DMS53 treated with DMSO at 0.1 percent for 48 hours (cell line): ENCODE data around the gene AIFM3.
"Not testable (repeated sequence)": the region's sequence is repeated elsewhere in the genome, so short reads cannot be mapped to it uniquely, and the experiment has no call there.

Source experiments
- DNase-seq: peaks from one replicate; lab custom pipeline; 2025; ENCODE audit not compliant: unreplicated experiment; lab: John Stamatoyannopoulos, UW

Gene AIFM3

GRCh38 chr22:20957683-20958431, 9.2 kb upstream of the AIFM3 start:
- no peak for DNase-seq

GRCh38 chr22:20959578-20960461, 7.2 kb upstream of the AIFM3 start:
- no peak for DNase-seq

- DNase-seq, result no peak
These were observed 6.4 kb upstream of the AIFM3 start for GRCh38 chr22:20960609-20961008.

- no peak for DNase-seq
These were observed 4.5 kb upstream of the AIFM3 start for GRCh38 chr22:20962491-20962945.

GRCh38 chr22:20963201-20964052, 3.6 kb upstream of the AIFM3 start:
- no peak for DNase-seq

GRCh38 chr22:20964090-20964798, 2.8 kb upstream of the AIFM3 start:
- no peak for DNase-seq

- no peak for DNase-seq
These were observed 2.3 kb upstream of the AIFM3 start for GRCh38 chr22:20964799-20965103.

GRCh38 chr22:20965104-20965887, 1.8 kb upstream of the AIFM3 start:
- no peak for DNase-seq

- no peak for DNase-seq
These were observed 883 bp upstream of the AIFM3 start for GRCh38 chr22:20965888-20966855.

- DNase-seq, result no peak
These were observed 699 bp downstream of the AIFM3 start for GRCh38 chr22:20967697-20968211.

GRCh38 chr22:20968281-20968977, 1.4 kb downstream of the AIFM3 start:
- no peak for DNase-seq

- no peak for DNase-seq
These were observed 4.0 kb downstream of the AIFM3 start for GRCh38 chr22:20970939-20971657.

GRCh38 chr22:20972014-20972694, 5.1 kb downstream of the AIFM3 start:
- not testable (repeated sequence) for DNase-seq

GRCh38 chr22:20972933-20973577, 6.0 kb downstream of the AIFM3 start:
- no peak for DNase-seq

GRCh38 chr22:20973634-20974286, 6.7 kb downstream of the AIFM3 start:
- no peak for DNase-seq
